GM12865 (cell line): Measurements from ENCODE around the gene GPR155.
A peak's percentile ranks its signal among the peaks of the same experiment; 100 is the strongest.

Experiments used
- DNase-seq: peaks from one replicate; pipeline ENCODE4 v3.0.0; 2010; ENCODE audit warnings: low read depth
- H3K4me3 ChIP-seq: 2 replicates; pipeline ENCODE4 v1.5.1; 2011; ENCODE audit warnings: mild to moderate bottlenecking, low read depth, low read length, control low read depth
- CTCF ChIP-seq: IDR thresholded peaks from 2 replicates; pipeline ENCODE4 v1.5.1; 2011; ENCODE audit warnings: low read length, control low read depth, low read depth, inconsistent platforms; ENCODE audit not compliant: insufficient read depth; ENCODE audit errors: missing control alignments

The GPR155 gene

DNA sequence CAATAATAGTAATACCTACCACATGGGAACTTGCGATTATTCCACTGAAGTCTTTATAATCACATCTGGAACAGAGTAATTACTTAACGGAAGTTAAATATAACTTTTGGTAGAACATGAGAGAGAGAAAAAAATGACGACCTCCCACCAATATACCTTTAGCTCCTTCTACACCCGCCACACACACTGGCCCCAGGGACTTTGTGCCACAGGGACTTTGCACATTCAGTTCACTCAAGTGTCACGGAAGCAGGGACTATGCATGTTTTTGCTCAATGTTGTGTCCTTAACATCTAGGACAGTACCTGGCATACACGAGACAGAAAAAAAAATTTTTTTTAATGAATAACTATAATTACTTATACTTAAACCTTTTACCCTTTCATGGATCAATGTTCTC lies 4.0 kb downstream of the GPR155 start:
- DNase-seq: no peak
- TF ChIP-seq CTCF: no peak
- H3K4me3 ChIP-seq: no peak overlapping the region

DNA sequence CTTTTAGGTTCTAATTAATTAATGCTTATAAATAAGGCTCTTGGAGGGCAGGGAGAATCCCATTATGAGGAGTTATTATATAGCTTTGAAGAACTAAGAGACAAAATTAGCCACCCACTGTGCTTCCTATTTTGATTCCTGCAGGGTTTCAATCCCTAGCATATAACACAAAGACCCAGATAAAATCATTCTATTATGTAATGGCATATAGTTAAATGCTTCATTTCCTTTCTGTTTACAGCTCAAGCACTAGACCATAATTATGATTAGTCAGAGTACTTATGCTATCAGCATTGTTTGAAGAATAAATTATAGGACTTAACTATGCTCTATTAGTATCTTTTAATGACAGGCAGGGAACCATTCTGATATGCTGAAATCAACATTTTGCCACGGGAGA lies 9.1 kb downstream of the GPR155 start:
- DNase-seq: no peak
- no peak for TF ChIP-seq CTCF
- no peak overlapping the region for H3K4me3 ChIP-seq

DNA sequence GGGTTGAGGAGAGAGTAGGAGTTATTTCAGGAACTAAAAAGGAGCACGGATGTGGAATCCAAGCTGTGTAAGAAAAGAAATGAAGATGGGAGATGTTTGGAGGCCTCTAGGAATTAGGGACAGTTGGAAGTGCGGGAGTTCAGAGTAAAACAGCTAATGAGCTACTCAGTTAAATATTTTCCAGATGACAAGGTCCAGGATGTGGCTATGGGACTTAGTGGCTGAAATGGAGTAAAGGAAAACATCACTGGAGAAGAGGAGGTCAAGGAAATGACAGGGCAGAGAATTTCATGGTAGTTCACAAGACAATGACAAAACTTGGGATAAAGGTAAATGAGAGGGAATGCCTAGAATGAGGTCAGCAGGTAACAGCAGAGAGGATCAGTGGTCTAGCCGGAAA lies 13.0 kb downstream of the GPR155 start:
- no peak for TF ChIP-seq CTCF
- H3K4me3 ChIP-seq: no peak overlapping the region
- DNase-seq: no peak

- DNase-seq: no peak
- no peak overlapping the region for H3K4me3 ChIP-seq
- TF ChIP-seq CTCF: no peak
Measured at GRCh38 chr2:174465327-174465726, 21.5 kb downstream of the GPR155 start.

GRCh38 chr2:174461221-174461620 lies 25.6 kb downstream of the GPR155 start:
- H3K4me3 ChIP-seq: no peak overlapping the region
- no peak for DNase-seq
- TF ChIP-seq CTCF: no peak

GRCh38 chr2:174454566-174454965 lies 32.3 kb downstream of the GPR155 start:
- no peak for TF ChIP-seq CTCF
- no peak for DNase-seq

DNA sequence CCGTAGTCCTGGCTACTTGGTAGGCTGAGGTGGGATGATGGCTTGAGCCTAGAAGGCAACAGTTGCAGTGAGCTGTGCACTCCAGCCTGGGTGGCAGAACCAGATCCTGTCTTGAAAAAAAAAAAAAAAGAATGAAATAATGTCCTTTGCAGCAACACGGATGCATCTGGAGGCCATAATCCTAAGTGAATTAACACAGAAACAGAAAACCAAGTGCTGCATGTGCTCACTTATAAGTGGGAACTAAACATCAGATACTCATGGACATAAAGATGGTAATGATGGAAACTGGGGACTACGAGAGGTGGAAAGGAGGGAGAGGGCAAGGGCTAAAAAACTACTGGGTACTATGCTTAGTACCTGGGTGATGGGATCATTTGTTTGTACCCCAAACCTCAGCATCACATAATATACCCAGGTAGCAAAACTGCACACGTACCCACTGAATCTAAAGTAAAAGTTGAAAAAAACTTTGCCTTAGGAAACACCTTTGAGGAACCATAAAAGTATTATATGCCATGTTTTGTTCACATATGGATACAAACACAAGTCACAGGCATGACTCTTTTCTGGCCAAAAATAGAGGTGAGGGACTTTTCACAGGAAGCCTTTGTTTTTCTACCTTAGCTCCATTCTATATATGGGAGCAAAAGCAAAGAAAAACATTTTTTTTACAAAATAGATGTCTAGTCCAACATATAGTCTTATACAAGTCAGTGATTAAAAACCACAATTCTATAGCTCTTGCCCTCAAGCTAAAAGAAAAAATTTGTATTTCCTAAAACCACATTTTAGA lies 36.6 kb downstream of the GPR155 start:
- TF ChIP-seq CTCF: no peak
- DNase-seq: peak; percentile 40
- no peak overlapping the region for H3K4me3 ChIP-seq

More at GRCh38 chr2:174454566-174454965, 32.3 kb downstream of the GPR155 start:
- no peak overlapping the region for H3K4me3 ChIP-seq
